ENCODE measurements around the gene GAS6. TPM values are rescaled to one million over a fixed set of nuclear protein-coding genes. Genes with fewer than 3 reads are reported as not detected.

The GAS6 gene
- total and polyA plus RNA-seq, 11 donors, result 96.7 to 438 (median 183) TPM

- intact Hi-C loops (cut with DNase I), result loop anchor here in 9 of 10 donors (1.0 to 5.0 kb wide), 11 partner anchors 46 to 418 kb away; partner anchors contain the start of genes GAS6 (in 2 of the 9) and CDC16 (in 1 of the 9)
- Histone ChIP-seq H3K36me3 (peaks cover 0 to 8% (median 0%) of the 10 kb centered on the region in 9 donors), H3K9me3 (no peaks in the 10 kb centered on the region), H3K4me3 (peak overlapping the region in 3 of 12 donors; percentile 36 to 43 (median 43)), H3K4me1 (peaks cover 10 to 68% (median 55%) of the 10 kb centered on the region in 12 donors), H3K27me3 (no peaks in the 10 kb centered on the region), H3K27ac (no peak overlapping the region)
- 61 to 69% (median 64%) methylated on average over 25 of the region's 25 CpGs for WGBS, 4 donors
- DNase-seq, result peak in 1 of 5 donors; percentile 58
- no peak for ATAC-seq
- TF ChIP-seq CTCF (IDR thresholded peaks at IDR 0.05), result no peak
- no peak for TF ChIP-seq POLR2A (IDR thresholded peaks at IDR 0.05)
Measured at GRCh38 chr13:113816254-113816929, 47.5 kb downstream of the GAS6 start.

- Histone ChIP-seq H3K4me3 (peak overlapping the region in 9 of 12 donors; percentile 4 to 44 (median 36)), H3K27ac (peak overlapping the region in 2 of 12 donors; percentile 2 to 19), H3K27me3 (no peaks in the 10 kb centered on the region), H3K36me3 (peaks cover 0 to 4% (median 0%) of the 10 kb centered on the region in 9 donors), H3K4me1 (peaks cover 2 to 58% (median 45%) of the 10 kb centered on the region in 12 donors), H3K9me3 (no peaks in the 10 kb centered on the region)
- intact Hi-C loops (cut with DNase I), result loop anchor here in 9 of 10 donors (1.0 to 5.0 kb wide), 11 partner anchors 47 to 419 kb away; partner anchors contain the start of genes GAS6 (in 2 of the 9) and CDC16 (in 1 of the 9)
- ATAC-seq, result peak in 1 of 4 donors; percentile 10
- TF ChIP-seq CTCF (IDR thresholded peaks at IDR 0.05), result no peak
- no peak for TF ChIP-seq POLR2A (IDR thresholded peaks at IDR 0.05)
- WGBS, 4 donors, result 69 to 77% (median 75%) methylated on average over 42 of the region's 42 CpGs
- peak in 1 of 5 donors; percentile 61 for DNase-seq
Measured at GRCh38 chr13:113815151-113816058, 48.5 kb downstream of the GAS6 start.

GRCh38 chr13:113814435-113814821, 49.4 kb downstream of the GAS6 start:
- no peak overlapping the region for H3K4me3 ChIP-seq
- no peaks in the 10 kb centered on the region for H3K27me3 ChIP-seq
- H3K36me3 ChIP-seq, result no peaks in the 10 kb centered on the region
- intact Hi-C loops (cut with DNase I), result loop anchor here in 1 of 10 donors (5.0 kb wide), 1 partner anchor 408 kb away; no protein-coding TSS in a partner anchor
- TF ChIP-seq CTCF (IDR thresholded peaks at IDR 0.05), result no peak
- TF ChIP-seq POLR2A (IDR thresholded peaks at IDR 0.05), result no peak
- 60 to 86% (median 82%) methylated on average over 6 to 11 of the region's 11 CpGs for WGBS, 4 donors
- peak in 1 of 5 donors; percentile 59 for DNase-seq
- peaks cover 0 to 48% (median 36%) of the 10 kb centered on the region in 12 donors for H3K4me1 ChIP-seq
- H3K9me3 ChIP-seq, result no peaks in the 10 kb centered on the region
- H3K27ac ChIP-seq, result peak overlapping the region in 1 of 12 donors; percentile 27
- no peak for ATAC-seq
